ENCODE results near the gene MED29.

- TF ChIP-seq EZH2phosphoT487 (IDR thresholded peaks at IDR 0.05; ENCODE audit: unreplicated experiment) (no peak), POLR2AphosphoS5 (IDR thresholded peaks at IDR 0.05; ENCODE audit: low read depth) (no peak), EZH2 (IDR thresholded peaks at IDR 0.05; ENCODE audit: low read depth, unreplicated experiment) (no peak)
- TF ChIP-seq, protein P1, sequence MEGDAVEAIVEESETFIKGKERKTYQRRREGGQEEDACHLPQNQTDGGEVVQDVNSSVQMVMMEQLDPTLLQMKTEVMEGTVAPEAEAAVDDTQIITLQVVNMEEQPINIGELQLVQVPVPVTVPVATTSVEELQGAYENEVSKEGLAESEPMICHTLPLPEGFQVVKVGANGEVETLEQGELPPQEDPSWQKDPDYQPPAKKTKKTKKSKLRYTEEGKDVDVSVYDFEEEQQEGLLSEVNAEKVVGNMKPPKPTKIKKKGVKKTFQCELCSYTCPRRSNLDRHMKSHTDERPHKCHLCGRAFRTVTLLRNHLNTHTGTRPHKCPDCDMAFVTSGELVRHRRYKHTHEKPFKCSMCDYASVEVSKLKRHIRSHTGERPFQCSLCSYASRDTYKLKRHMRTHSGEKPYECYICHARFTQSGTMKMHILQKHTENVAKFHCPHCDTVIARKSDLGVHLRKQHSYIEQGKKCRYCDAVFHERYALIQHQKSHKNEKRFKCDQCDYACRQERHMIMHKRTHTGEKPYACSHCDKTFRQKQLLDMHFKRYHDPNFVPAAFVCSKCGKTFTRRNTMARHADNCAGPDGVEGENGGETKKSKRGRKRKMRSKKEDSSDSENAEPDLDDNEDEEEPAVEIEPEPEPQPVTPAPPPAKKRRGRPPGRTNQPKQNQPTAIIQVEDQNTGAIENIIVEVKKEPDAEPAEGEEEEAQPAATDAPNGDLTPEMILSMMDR (conservative IDR thresholded peaks at IDR 0.05; ENCODE audit: low read depth in 2 of 2), result no peak
Observed at GRCh38 chr19:39416152-39417120, 25.3 kb downstream of the MED29 start.
